NCI-H1930 (cell line): ENCODE measurements around the gene LILRB4.
"Not testable (repeated sequence)": the region's sequence is repeated elsewhere in the genome, so short reads cannot be mapped to it uniquely, and the experiment has no call there.

Experiments
- DNase-seq, 2 experiments: peaks; one replicate each; lab custom pipeline; 2025; lab: John Stamatoyannopoulos, UW

LILRB4 gene

DNA sequence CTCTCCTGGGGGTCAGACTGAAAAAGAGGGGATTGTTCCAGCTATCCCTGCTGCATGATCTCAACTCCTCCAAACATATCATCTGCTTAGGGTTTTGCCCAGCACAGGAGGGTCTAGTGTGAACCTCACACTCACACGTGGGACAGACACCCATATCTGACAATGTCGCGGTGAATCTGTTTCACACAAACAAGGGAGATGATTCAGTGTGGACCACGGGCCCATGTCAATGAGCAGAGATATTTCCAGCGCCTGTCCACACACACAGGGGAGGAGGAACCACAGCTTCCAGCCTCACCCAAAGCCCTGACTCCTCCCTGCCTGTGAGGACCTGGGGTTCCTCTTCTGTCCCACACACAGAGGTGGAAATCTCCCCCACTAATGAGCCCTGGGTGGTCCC is 31.9 kb downstream of the LILRB4 start:
- no peak for DNase-seq

DNA sequence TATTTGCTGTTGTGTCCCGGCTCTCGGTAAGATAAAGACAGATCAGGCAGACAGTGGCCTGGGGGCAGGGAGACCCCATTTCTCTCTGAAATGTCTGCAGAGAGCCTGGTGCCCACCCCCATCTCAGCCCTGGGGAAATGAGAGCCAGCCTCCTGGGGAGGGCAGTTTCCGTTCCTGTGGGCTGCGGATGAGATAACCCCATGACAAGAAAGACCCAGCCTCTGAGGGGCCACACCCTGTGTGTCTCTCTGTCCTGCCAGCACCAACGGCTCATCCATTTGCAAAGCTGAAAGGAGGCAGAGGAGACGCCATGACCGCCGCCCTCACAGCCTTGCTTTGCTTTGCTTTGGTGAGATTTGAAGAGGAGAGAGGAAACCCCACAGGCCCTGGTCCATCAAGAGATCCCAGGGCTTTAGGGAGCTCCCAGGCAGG is 33.3 kb downstream of the LILRB4 start:
- no peak for DNase-seq

DNA sequence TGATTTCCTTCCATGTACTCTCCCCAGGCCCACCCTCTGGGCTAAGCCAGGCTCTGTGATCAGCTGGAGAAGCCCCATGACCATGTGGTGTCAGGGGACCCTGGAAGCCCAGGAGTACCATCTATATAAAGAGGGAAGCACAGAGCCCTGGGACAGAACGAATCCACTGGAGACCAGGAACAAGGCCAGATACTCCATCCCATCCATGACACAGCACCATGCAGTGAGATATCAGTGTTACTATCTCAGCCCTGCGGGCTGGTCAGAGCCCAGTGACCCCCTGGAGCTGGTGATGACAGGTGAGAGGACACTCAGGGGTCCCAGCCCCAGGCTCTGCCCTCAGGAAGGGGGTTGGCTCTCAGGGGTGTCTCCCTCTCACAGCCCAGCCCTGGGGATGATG is 34.0 kb downstream of the LILRB4 start:
- no peak for DNase-seq

DNA sequence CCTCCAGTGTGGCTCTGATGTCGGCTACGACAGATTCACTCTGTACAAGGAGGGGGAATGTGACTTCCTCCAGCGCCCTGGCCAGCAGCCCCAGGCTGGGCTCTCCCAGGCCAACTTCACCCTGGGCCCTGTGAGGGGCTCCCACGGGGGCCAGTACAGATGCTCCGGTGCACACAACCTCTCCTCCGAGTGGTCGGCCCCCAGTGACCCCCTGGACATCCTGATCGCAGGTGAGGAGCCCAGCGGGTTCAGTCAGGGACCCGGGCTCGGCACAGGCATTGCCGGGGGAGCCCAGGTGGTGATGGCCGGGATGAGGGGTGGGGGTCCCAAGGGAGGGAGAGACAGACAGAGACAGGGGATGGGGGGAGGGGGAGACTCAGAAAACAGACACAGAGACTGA is 34.9 kb downstream of the LILRB4 start:
- DNase-seq: not testable (repeated sequence)

DNA sequence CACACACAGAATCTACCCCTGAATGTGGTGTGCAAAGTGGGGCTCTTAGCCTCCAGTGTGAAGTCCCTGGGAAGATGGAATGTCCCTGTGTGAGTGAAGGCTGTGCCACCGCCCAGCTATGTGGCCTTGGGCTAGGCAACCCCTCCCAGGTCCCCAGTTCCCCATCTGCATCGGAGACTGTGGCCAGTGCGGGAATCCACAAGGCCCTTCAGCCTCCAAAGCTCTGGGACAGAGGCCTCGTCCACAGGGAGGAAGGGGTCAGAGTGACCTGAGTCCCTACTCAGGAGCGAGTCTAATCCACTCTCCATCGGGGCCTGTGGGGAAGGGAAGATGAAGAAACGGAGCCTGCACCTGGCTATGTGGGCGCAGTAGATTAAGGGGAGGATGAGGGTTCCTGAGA is 42.1 kb downstream of the LILRB4 start:
- DNase-seq: no peak

DNA sequence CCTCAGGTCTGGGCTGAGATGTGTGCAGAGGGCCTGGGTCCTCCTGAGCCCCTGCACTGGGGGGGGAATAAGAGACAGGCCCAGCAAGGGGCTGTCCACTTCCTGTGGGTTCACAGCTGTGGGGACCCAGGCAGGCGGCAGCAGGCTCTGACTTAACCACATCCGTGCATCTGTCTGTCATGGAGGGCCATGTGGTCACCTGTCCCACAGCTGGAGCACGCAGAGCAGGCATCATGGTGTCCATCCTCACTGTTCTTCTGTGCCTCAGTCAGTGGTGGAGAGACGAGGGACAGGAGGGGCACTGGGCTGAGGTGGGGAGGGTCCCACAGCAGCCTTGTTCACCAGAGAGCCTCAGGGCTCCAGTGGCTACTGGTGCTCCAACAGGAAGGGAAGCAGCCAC is 45.2 kb downstream of the LILRB4 start:
- DNase-seq: no peak

DNA sequence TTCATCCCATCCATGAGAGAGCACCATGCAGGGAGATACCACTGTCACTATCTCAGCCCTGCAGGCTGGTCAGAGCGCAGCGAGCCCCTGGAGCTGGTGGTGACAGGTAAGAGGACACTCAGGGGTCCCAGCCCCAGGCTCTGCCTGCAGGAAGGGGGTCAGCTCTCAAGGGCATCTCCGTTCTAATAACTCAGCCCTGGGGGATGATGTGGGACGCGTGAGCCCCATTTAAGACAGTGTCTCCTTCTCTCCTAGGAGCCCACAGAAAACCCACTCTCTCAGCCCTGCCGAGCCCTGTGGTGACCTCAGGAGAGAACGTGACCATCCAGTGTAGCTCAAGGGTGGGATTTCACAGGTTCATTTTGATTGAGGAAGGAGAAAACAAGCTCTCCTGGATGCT is 46.0 kb downstream of the LILRB4 start:
- no peak for DNase-seq

DNA sequence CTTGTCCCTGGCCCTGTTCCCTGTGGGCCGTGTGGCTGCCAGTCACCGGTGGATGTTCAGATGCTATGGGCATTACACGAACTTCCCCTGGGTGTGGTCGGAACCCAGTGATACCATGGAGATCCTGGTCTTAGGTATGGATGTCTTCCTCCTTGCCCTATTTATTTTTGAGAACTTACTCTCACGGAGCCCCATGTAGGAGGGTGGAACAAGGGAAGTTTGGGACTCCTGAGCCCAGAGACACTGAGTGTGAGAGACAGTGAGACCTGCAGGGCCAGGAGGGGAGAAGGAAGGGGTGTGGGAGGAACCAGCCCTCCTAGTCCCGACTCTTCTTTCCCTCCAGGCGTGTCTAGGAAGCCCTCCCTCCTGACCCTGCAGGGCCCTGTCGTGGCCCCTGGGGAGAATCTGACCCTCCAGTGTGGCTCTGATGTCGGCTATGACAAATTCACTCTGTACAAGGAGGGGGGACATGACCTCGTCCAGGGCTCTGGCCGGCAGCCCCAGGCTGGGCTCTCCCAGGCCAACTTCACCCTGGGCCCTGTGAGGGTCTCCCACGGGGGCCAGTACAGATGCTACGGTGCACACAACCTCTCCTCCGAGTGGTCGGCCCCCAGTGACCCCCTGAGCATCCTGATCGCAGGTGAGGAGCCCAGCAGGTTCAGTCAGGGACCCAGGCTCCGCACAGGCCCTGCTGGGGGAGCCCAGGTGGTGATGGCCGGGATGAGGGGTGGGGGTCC is 46.6 kb downstream of the LILRB4 start:
- no peak for DNase-seq

DNA sequence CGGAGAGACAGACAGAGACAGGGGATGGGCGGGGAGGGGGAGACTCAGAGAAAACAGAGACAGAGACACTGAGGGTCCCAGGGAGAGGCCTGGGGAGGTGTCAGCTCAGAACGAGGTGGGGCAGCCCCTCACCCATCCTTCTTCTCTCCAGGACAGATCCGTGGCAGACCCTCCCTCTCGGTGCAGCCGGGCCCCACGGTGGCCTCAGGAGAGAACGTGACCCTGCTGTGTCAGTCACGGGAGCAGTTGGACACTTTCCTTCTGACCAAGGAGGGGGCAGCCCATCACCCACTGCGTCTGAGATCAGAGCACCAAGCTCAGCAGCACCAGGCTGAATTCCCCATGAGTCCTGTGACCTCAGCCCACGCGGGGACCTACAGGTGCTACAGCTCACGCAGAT is 47.2 kb downstream of the LILRB4 start:
- DNase-seq: not testable (repeated sequence)
